Naive thymus-derived CD8-positive, alpha-beta T cell (primary cell): Measurements from ENCODE around the gene CPN2. TPM values are rescaled to one million over a fixed set of nuclear protein-coding genes. Genes with fewer than 3 reads are reported as not detected.

Experiments used
- ATAC-seq, 2 donors: fragments of 150-1000 bp; cut with Tn5 transposase in 1 of 2; sonication (Bioruptor Pico), chemical (Tn5 transposase) in 1 of 2; 1 replicate in 1 of 2; 2 replicates in 1 of 2; pipeline ENCODE4 v1.10.0; 2021; ENCODE audit warnings: mild to moderate bottlenecking in 2 of 2, moderate library complexity in 2 of 2
- POLR2A ChIA-PET: fragments of 350-600 bp; sonication (Branson Sonifier 250); formaldehyde crosslinking; loops from one replicate; lab custom pipeline; 2021; ENCODE audit warnings: antibody characterized with exemption; lab: Charles Lee
- DNase-seq, 10 donors: peaks; one replicate each; pipeline versions ENCODE4 v3.0.0 to v3.0.0-alpha.2; 2020 to 2022
- H3K27ac Mint-ChIP-seq, 10 donors: one replicate each; pipeline ENCODE4 v1.8.0; 2020 to 2022; ENCODE audit warnings: mild to moderate bottlenecking in 10 of 10, mixed read lengths in 10 of 10, moderate library complexity in 4 of 10, inconsistent platforms in 1 of 10
- H3K27me3 Mint-ChIP-seq, 5 donors: one replicate each; pipeline ENCODE4 v1.8.0; 2021 to 2022; ENCODE audit warnings: mixed read lengths in 5 of 5
- H3K36me3 Mint-ChIP-seq, 3 donors: one replicate each; pipeline ENCODE4 v1.8.0; 2020 to 2022; ENCODE audit warnings: mixed read lengths in 3 of 3, mild to moderate bottlenecking in 2 of 3, inconsistent platforms in 1 of 3
- H3K4me1 Mint-ChIP-seq, 4 donors: one replicate each; pipeline ENCODE4 v1.8.0; 2021 to 2022; ENCODE audit warnings: mixed read lengths in 4 of 4
- H3K4me3 Mint-ChIP-seq, 10 donors: one replicate each; pipeline ENCODE4 v1.8.0; 2020 to 2022; ENCODE audit warnings: mild to moderate bottlenecking in 10 of 10, mixed read lengths in 10 of 10, moderate library complexity in 6 of 10, inconsistent platforms in 1 of 10
- H3K9me3 Mint-ChIP-seq, 9 donors: one replicate each; pipeline ENCODE4 v1.8.0; 2020 to 2022; ENCODE audit warnings: mixed read lengths in 9 of 9, mild to moderate bottlenecking in 3 of 9, inconsistent platforms in 1 of 9, moderate library complexity in 1 of 9
- polyA plus RNA-seq, 3 donors: library from polyadenylated mRNA; unstranded; fragments of 300-500 nt; fragmentation: Illumina TruSeq; gene quantifications; one replicate each; pipeline ENCODE4 v1.2.3, GENCODE V29; 2021
- total RNA-seq, 8 experiments: library from RNA in 2 of 8; stranded (reverse) in 2 of 8; gene quantifications; one replicate each; pipeline ENCODE4 v1.2.3 and lab custom pipeline; 2021 to 2026

CPN2 gene
- total and polyA plus RNA-seq, 5 experiments from 2014 or later, result not detected

GRCh38 chr3:194390835-194391234 is 39.7 kb upstream of the CPN2 start:
- no peak overlapping the region for H3K27ac Mint-ChIP-seq
- peaks cover 11 to 17% (median 15%) of the 10 kb centered on the region in 4 donors for H3K4me1 Mint-ChIP-seq
- DNase-seq (no peak), ATAC-seq (no peak)
- peaks cover 3 to 29% (median 16%) of the 10 kb centered on the region in 9 donors for H3K9me3 Mint-ChIP-seq
- peaks cover 0 to 5% (median 0%) of the 10 kb centered on the region in 5 donors for H3K27me3 Mint-ChIP-seq
- peaks cover 8 to 11% (median 10%) of the 10 kb centered on the region in 3 donors for H3K36me3 Mint-ChIP-seq
- no peak overlapping the region for H3K4me3 Mint-ChIP-seq
- POLR2A ChIA-PET, result no interaction called here

DNA sequence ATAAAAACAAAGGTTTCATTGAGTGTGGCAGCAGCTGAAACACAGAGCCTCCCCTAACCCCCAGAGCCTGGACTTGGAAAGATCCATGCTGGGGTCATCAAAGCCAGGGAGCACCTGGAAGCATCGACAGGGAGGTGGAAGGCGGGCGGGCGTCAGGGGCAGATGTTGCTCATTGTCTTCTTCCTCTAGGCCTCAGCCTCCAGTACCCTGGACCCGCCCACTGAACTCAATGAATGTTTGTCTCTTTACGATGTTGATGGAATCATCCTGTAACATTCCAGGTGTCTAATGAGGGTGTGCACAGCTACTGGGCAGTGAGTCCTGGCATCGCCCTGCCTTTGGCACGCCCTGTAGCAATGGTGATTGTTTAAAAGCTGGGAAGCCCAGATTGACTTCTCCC is 38.1 kb upstream of the CPN2 start:
- POLR2A ChIA-PET, result no interaction called here
- no peak for ATAC-seq
- H3K27me3 Mint-ChIP-seq, result peaks cover 0 to 5% (median 0%) of the 10 kb centered on the region in 5 donors
- peaks cover 3 to 29% (median 16%) of the 10 kb centered on the region in 9 donors for H3K9me3 Mint-ChIP-seq
- no peak overlapping the region for H3K4me3 Mint-ChIP-seq
- H3K4me1 Mint-ChIP-seq, result peaks cover 0 to 6% (median 2%) of the 10 kb centered on the region in 4 donors
- H3K36me3 Mint-ChIP-seq, result peaks cover 8 to 11% (median 10%) of the 10 kb centered on the region in 3 donors
- H3K27ac Mint-ChIP-seq, result peak overlapping the region in 1 of 10 donors; percentile 68
- DNase-seq, result peak in 1 of 10 donors; percentile 3

GRCh38 chr3:194387926-194388418 is 36.8 kb upstream of the CPN2 start:
- Mint-ChIP-seq H3K27me3 (peaks cover 0 to 5% (median 0%) of the 10 kb centered on the region in 5 donors), H3K9me3 (peaks cover 3 to 29% (median 16%) of the 10 kb centered on the region in 9 donors), H3K4me3 (no peak overlapping the region), H3K27ac (peak overlapping the region in 1 of 10 donors; percentile 19), H3K36me3 (peaks cover 8 to 11% (median 10%) of the 10 kb centered on the region in 3 donors), H3K4me1 (peaks cover 0 to 8% (median 0%) of the 10 kb centered on the region in 4 donors)
- POLR2A ChIA-PET, result interaction anchor here (0.9 to 2.2 kb wide), 3 partner anchors 9 to 21 kb away, joined by 4 to 6 read pairs (median 5); no protein-coding TSS in a partner anchor
- no peak for ATAC-seq
- no peak for DNase-seq

GRCh38 chr3:194387276-194387675 is 36.1 kb upstream of the CPN2 start:
- ATAC-seq, result no peak
- Mint-ChIP-seq H3K36me3 (peaks cover 8 to 11% (median 10%) of the 10 kb centered on the region in 3 donors), H3K27me3 (peaks cover 0 to 5% (median 0%) of the 10 kb centered on the region in 5 donors), H3K4me1 (peaks cover 0 to 7% (median 0%) of the 10 kb centered on the region in 4 donors), H3K27ac (no peak overlapping the region), H3K4me3 (no peak overlapping the region), H3K9me3 (peaks cover 3 to 24% (median 16%) of the 10 kb centered on the region in 9 donors)
- POLR2A ChIA-PET, result interaction anchor here (0.9 to 2.2 kb wide), 3 partner anchors 9 to 21 kb away, joined by 5 to 6 read pairs (median 6); no protein-coding TSS in a partner anchor
- DNase-seq, result no peak

DNA sequence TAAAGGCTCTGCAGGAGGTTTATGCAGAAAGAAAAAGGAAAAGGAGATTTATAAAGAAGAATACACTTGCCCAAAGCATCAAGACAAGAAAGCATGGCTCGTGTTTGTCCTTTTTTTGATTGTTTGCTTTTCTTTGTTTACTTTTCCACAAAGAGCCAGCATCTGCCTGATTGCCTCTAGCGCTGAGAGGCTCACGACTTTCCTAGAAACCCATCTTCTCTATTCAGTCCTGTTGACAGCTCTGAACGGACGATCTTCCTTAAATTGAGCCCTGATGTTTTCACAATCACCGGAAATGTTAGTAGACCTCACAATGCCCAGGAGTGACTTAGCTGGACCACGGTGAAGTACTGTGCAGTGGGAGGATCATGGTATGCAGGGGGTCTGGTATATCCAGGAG is 35.5 kb upstream of the CPN2 start:
- peaks cover 8 to 11% (median 10%) of the 10 kb centered on the region in 3 donors for H3K36me3 Mint-ChIP-seq
- peaks cover 3 to 24% (median 16%) of the 10 kb centered on the region in 9 donors for H3K9me3 Mint-ChIP-seq
- H3K27ac Mint-ChIP-seq, result no peak overlapping the region
- no peak overlapping the region for H3K4me3 Mint-ChIP-seq
- peaks cover 0 to 5% (median 0%) of the 10 kb centered on the region in 5 donors for H3K27me3 Mint-ChIP-seq
- DNase-seq (no peak), ATAC-seq (no peak)
- peaks cover 0 to 7% (median 0%) of the 10 kb centered on the region in 4 donors for H3K4me1 Mint-ChIP-seq
- POLR2A ChIA-PET, result interaction anchor here (0.9 to 2.2 kb wide), 4 partner anchors 10 to 43 kb away, joined by 3 to 6 read pairs (median 6); no protein-coding TSS in a partner anchor

- H3K4me1 Mint-ChIP-seq, result peaks cover 0 to 7% (median 0%) of the 10 kb centered on the region in 4 donors
- POLR2A ChIA-PET, result interaction anchor here (0.9 to 1.7 kb wide), 2 partner anchors 10 to 42 kb away, joined by 3 to 6 read pairs; no protein-coding TSS in a partner anchor
- no peak overlapping the region for H3K27ac Mint-ChIP-seq
- H3K36me3 Mint-ChIP-seq, result peaks cover 6 to 11% (median 8%) of the 10 kb centered on the region in 3 donors
- H3K9me3 Mint-ChIP-seq, result peaks cover 3 to 18% (median 10%) of the 10 kb centered on the region in 9 donors
- no peak for ATAC-seq
- peaks cover 0 to 5% (median 0%) of the 10 kb centered on the region in 5 donors for H3K27me3 Mint-ChIP-seq
- no peak for DNase-seq
- no peak overlapping the region for H3K4me3 Mint-ChIP-seq
Measured at GRCh38 chr3:194386066-194386465, 34.9 kb upstream of the CPN2 start.

GRCh38 chr3:194384569-194385001 is 33.5 kb upstream of the CPN2 start:
- H3K4me1 Mint-ChIP-seq, result peaks cover 0 to 7% (median 0%) of the 10 kb centered on the region in 4 donors
- POLR2A ChIA-PET, result no interaction called here
- no peak overlapping the region for H3K4me3 Mint-ChIP-seq
- ATAC-seq (no peak), DNase-seq (no peak)
- peaks cover 0 to 6% (median 6%) of the 10 kb centered on the region in 3 donors for H3K36me3 Mint-ChIP-seq
- H3K27ac Mint-ChIP-seq, result peak overlapping the region in 1 of 10 donors; percentile 52
- peaks cover 0 to 5% (median 0%) of the 10 kb centered on the region in 9 donors for H3K9me3 Mint-ChIP-seq
- H3K27me3 Mint-ChIP-seq, result peaks cover 0 to 9% (median 1%) of the 10 kb centered on the region in 5 donors

DNA sequence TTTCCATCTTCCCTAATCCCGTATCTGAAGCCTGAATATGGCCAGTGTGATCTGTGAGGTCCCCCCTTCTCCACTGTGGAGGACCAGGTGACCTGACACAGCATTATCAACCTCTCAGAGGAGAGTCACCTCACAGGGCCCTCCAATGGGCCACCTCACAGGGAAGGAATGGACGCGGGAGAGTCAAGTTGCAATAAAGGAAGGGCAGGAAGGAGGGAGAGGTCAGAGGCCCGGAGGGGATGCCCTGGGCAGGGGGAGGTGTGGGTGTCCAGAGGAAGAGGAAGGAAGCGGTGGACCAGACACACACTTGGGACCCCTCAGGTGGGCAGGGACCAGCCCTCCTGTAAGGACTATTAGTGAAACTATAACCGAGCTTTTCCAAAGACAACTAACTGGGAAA is 33.0 kb upstream of the CPN2 start:
- Mint-ChIP-seq H3K4me1 (peaks cover 0 to 4% (median 0%) of the 10 kb centered on the region in 4 donors), H3K4me3 (no peak overlapping the region), H3K27ac (peak overlapping the region in 1 of 10 donors; percentile 52), H3K36me3 (peaks cover 0 to 6% (median 4%) of the 10 kb centered on the region in 3 donors), H3K27me3 (peaks cover 0 to 9% (median 1%) of the 10 kb centered on the region in 5 donors), H3K9me3 (peaks cover 0 to under 1% (median 0%) of the 10 kb centered on the region in 9 donors)
- no peak for DNase-seq
- no peak for ATAC-seq
- POLR2A ChIA-PET, result no interaction called here

DNA sequence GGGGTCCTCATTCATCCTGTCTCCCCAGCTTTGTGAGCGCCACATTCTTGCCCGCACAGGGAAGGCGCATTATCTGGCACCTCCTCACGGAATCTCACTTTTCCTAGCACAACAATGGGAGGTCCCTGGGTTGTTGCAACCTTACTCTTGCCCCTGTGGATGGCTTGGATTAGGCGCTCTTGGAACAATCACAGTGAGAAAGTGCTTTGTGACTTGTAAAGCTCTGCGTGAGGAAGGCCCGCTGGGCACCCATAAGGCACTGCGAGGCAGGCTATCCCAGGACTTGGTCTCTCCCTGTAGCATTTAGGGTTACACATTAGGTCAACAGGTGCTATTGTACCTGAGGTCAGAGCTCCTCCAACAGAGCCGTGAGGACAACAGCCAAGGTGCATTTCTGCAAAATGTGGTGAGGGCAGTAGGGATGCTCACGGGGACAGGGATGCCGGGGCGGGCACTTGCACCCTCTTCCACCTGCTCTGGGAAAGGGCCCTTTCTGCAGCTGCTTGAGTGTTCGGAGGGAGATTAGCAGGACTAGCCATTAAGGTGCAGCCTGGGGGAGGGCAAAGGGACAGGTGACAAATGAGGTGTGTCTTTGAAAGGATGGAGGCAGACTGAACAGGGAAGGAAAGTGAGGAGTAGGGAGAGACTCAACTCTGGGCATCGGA is 32.3 kb upstream of the CPN2 start:
- DNase-seq, result no peak
- H3K36me3 Mint-ChIP-seq, result peaks cover 0 to 6% (median 2%) of the 10 kb centered on the region in 3 donors
- peaks cover 0 to 9% (median 4%) of the 10 kb centered on the region in 5 donors for H3K27me3 Mint-ChIP-seq
- ATAC-seq, result no peak
- no peak overlapping the region for H3K4me3 Mint-ChIP-seq
- H3K27ac Mint-ChIP-seq, result peak overlapping the region in 1 of 10 donors; percentile 52
- peaks cover 0 to 4% (median 0%) of the 10 kb centered on the region in 4 donors for H3K4me1 Mint-ChIP-seq
- no peaks in the 10 kb centered on the region for H3K9me3 Mint-ChIP-seq
- POLR2A ChIA-PET, result no interaction called here

DNA sequence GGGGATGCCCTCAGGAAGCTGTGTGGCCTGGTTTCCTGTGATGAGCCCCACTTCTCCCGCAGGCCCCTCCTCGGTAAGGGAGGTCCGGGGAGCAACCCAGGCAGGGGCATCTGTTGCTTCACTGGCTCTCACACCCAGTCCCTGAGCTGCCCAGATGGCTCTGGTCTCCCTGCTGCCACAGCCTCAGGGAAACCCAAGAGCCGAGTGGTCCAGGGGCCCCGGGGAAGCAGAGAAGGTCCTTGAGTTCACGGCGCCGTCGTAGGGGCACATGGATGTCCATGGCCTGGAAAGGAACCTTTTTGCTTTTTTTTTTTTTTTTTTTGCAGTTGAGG is 31.7 kb upstream of the CPN2 start:
- POLR2A ChIA-PET, result no interaction called here
- H3K36me3 Mint-ChIP-seq, result peaks cover 0 to 2% (median 0%) of the 10 kb centered on the region in 3 donors
- H3K27ac Mint-ChIP-seq, result no peak overlapping the region
- DNase-seq, result no peak
- H3K4me3 Mint-ChIP-seq, result no peak overlapping the region
- peaks cover 0 to 4% (median 0%) of the 10 kb centered on the region in 4 donors for H3K4me1 Mint-ChIP-seq
- no peak for ATAC-seq
- peaks cover 0 to 11% (median 4%) of the 10 kb centered on the region in 5 donors for H3K27me3 Mint-ChIP-seq
- no peaks in the 10 kb centered on the region for H3K9me3 Mint-ChIP-seq

- no peaks in the 10 kb centered on the region for H3K36me3 Mint-ChIP-seq
- peaks cover 0 to 11% (median 4%) of the 10 kb centered on the region in 5 donors for H3K27me3 Mint-ChIP-seq
- no peak overlapping the region for H3K27ac Mint-ChIP-seq
- POLR2A ChIA-PET, result no interaction called here
- DNase-seq (no peak), ATAC-seq (no peak)
- H3K4me1 Mint-ChIP-seq, result peaks cover 0 to 2% (median 0%) of the 10 kb centered on the region in 4 donors
- H3K9me3 Mint-ChIP-seq, result no peaks in the 10 kb centered on the region
- H3K4me3 Mint-ChIP-seq, result no peak overlapping the region
Measured at GRCh38 chr3:194382196-194382891, 31.2 kb upstream of the CPN2 start.

DNA sequence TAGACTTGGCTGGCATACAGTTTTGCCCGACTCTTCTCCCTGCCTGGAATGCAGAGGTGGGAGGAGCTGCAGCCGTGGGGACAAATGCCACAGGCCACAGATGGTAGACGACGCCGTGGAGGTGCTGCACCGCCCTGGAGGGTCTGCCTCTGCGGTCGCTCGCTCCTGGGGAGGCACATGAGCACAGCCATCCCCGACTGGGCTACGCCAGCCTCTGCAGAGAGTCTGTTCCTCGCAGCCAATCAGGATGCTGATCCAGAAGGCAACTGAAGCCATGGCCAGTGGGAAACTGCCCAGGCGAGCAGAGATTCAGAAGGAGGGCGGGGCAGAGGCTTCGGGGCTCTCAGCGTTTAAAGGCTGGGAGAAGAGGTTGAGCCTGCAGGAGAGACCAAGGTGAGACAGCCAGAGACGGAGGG is 30.3 kb upstream of the CPN2 start:
- Mint-ChIP-seq H3K27ac (peak overlapping the region in 1 of 10 donors; percentile 52), H3K4me3 (no peak overlapping the region), H3K36me3 (no peaks in the 10 kb centered on the region), H3K9me3 (no peaks in the 10 kb centered on the region), H3K4me1 (peaks cover 0 to 2% (median 0%) of the 10 kb centered on the region in 4 donors), H3K27me3 (peaks cover 0 to 7% (median 6%) of the 10 kb centered on the region in 5 donors)
- DNase-seq, result peak in 1 of 10 donors; percentile 24
- no peak for ATAC-seq
- POLR2A ChIA-PET, result no interaction called here
